NCI-H345 (cell line): Measurements from ENCODE around the gene CMBL.
"Not testable (repeated sequence)": the region's sequence is repeated elsewhere in the genome, so short reads cannot be mapped to it uniquely, and the experiment has no call there.

Experiments
- DNase-seq: peaks from one replicate; lab custom pipeline; 2025; lab: John Stamatoyannopoulos, UW

The CMBL gene

GRCh38 chr5:10257870-10258269, 49.8 kb downstream of the CMBL start:
- no peak for DNase-seq

GRCh38 chr5:10254686-10255085, 53.0 kb downstream of the CMBL start:
- no peak for DNase-seq

GRCh38 chr5:10253390-10253789, 54.3 kb downstream of the CMBL start:
- no peak for DNase-seq

DNA sequence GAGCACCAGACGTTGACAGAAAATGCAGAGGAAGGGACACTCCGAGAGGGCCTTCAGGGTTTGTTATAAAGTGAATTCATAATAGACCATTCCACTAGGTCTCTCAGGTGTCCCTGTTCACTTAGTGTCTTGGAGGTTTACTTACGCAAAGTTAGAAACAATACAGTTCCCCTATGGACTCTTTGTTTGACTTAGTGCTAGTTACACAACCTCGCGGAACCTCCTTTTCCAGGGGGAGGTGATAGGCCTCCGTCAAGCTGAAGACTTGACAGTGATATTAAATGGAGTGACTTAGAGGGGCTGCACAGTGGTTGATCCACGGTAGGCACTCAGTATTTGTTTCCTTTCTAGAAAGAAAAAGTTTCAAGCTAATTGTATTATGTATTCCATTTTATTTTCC, 56.3 kb downstream of the CMBL start:
- DNase-seq = no peak

DNA sequence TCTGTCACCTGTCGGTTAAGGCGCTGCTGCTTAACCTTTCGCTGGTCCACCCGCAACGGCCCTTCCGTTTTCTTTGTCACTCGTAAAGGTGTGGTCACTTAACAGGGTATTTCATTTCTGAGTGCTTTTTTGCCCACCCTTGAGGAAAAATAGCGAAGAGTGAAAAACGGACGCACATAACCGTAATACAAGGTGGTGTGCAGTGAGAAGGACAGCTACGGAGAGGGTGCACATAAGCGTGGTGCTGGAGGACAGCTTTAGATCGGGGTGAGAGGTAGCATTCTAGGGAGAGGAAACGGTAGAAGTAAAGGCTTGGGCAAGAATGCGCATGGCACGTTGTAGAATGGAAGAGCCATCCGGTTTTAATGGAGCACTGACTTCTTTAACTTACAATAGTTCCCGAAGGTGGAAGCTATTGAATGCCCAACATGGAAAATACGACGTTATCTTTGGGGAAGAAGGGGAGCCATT, 56.9 kb downstream of the CMBL start:
- DNase-seq = no peak

DNA sequence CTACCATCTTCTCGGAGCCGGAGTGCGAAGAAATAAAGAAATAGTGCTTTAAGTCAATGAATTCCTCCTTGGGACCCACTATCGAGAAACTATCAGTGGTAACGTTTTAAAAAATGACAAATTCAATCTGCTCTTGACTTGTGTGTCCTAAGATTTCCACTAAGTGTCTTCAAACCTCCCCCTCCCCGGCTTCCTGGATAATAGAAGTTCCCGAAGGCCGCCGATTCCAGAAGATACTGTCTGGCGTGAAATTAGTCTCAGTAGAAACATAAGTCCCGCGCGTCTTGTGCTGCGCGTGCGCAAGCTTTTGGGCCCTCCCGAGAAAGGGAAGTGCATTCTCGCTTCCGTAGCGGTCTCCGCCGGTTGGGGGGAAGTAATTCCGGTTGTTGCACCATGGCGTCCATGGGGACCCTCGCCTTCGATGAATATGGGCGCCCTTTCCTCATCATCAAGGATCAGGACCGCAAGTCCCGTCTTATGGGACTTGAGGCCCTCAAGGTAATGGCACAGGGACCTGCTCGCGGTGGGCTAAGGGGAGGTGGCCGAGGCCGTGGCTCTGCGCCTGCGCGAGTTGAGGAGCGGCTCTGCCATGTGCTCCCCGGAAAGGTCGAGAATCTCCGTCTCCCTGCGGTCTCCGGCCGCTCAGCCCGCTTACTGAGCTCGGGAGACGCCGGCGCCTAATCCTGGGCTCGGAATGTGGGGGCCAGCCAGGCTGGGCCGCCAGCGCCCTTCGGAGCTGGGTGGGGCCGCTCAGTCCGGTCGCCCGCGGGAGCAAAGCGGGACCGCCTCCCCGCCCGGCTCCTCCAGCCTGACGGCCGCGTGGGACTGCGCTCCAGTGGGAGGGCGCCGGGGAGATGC, 57.5 kb downstream of the CMBL start, which contains the start of gene CCT5:
TSS of gene CCT5 (plus strand) at position 333 of the 858 bp plus-strand sequence. CDS start at position 394, 61 bp downstream.
- peak; percentile 97 for DNase-seq

- DNase-seq = no peak
These were observed 59.1 kb downstream of the CMBL start for GRCh38 chr5:10248378-10249260.

DNA sequence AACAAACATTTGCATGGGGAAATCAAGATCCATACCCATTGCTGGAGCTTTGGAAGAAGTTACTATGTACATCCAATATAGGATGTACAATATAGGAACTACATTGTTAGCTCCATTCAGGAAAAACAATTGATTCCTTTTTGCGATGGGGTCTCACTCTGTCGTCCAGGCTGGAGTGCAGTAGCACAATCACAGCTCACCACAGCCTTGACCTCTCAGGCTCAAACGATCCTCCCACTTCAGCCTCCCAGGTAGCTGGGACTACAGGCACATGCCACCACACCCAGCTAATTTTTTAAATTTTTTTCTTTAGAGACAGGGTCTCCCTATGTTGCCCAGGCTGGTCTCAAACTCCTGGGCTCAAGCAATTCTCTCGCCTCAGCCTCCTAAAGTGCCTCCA, 60.5 kb downstream of the CMBL start:
- not testable (repeated sequence) for DNase-seq

DNA sequence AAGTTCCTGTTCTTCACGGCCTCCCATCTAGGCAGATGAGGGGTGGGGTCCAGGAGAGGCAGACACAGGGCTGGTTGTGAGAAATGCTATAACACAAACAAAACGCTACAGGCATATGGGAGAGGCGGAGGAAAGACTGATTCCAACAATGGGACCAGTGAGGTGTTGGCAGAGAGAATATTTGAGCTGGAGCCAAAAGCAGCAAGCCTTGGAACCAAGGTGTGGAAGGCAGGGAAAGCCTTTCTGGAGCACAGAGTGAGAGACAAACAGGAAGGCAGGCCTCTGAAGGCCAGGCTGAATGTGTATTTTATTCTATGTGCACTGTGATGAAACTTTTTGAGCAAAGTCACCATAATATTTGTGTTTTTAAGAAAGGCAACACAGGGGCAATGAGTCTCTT, 60.9 kb downstream of the CMBL start:
- DNase-seq = no peak

- DNase-seq = no peak
These were observed 63.3 kb downstream of the CMBL start for GRCh38 chr5:10244342-10244944.

- no peak for DNase-seq
These were observed 64.0 kb downstream of the CMBL start for GRCh38 chr5:10243660-10244240.

DNA sequence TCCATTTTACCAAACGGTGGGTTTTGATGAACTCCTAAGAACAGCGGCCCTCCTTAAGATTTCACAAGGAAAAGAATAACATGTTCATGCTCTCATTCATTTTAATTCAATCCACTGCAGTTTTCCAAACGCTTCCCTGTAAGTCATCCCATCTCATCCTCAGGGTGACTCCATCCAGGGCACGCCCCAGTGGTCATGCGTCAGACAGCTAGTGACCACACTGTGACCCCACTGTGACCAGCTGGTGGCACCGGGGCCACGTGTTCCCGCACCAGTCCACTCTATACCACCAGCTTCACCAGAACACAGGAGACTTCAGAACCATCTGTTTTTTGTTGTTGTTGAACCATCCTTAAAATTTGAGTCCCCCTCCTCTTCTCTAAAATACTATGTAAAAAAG, 72.4 kb downstream of the CMBL start:
- DNase-seq = no peak

DNA sequence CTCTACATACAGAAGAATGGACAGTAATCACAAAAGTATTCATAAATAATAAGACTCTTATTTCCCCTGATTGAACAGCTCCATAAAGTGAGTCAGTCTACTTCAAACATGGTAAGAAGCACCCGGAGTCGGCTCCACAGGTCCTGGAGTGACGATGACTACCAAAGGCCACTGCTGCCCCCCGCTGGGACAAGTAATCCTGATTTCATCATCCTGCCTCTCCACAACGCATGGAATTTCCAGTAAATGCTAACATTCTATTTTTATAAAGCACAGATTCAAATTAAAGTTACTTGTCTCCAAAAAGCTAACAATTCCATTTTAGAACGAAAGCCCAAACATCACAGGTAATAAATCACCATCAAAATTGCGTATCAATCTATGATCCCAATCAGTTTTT, 74.2 kb downstream of the CMBL start:
- no peak for DNase-seq

GRCh38 chr5:10233011-10233410, 74.7 kb downstream of the CMBL start:
- DNase-seq = no peak

DNA sequence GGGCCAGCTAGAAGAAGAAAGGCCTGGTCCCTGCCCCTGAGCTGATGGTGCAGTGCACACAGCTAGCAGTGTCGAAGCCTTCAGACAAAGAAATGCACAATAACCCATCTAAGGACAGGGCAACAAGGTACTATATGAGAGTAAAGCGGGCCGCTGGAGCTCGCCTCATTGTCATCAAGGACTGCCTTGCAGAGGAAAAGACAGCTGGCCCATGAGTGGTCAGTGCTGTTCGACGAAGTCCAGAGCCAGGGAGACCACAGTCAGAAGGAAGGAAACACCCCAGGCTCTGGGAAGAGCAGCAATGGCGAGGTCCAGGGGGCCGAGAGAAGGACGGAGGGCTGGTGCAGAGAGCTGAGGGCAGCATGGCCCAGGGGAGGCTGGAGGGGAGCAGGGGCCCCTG, 75.3 kb downstream of the CMBL start:
- no peak for DNase-seq

DNA sequence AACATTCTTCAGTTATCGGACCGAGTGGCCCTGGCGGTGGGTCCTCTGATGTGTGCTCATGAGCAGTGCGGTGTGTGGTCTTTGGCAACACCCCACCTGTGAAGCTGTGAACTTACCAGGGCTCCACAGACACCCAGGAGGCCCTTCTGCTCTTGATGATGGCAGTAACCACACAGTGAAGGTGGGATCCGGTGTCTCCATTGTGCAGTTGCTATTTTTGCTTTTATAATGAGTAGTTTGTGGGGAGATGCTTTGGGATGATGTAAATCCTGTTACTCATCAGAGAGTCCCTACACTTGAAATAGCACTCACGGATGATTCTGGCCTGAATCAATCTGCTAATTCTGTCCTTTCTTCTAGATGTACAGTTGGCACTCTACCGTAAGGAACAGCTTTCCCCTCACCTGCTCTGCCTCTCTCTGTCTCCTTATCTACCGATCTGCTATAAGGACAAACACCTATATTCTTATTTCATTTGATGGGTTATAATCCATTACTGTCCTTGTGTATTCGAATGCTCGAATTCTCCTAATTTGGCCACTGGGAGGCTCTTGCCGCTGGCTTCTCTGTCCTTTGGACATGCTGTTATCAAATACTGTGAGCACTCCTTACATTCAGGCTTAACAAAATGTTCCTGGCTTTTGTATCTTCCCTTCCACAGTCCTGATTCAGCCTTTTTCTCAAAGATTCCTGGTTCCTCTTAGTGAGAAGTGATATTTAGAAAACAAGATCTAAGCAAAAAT, 78.2 kb downstream of the CMBL start:
- no peak for DNase-seq

DNA sequence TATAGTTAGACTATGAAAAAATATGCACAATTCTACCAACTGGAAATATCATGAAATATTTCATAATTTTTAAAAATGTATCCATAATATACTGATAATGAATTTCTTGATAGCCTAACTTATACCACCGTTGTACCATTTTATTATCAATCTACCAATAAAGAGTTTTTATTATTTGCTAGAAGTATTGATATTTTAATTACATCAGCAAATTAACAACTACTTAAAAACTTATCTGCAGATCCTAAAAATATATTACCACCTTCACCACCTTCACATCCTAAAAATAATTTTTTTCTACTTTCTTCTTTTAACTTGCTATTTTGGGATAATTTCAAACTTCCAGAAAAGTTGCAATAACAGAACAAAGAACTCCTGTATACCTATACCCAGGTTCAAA, 79.4 kb downstream of the CMBL start:
- no peak for DNase-seq
